Large intestine (tissue), 1 donor: ENCODE data around the gene NEFH. TPM values are rescaled to one million over a fixed set of nuclear protein-coding genes. Genes with fewer than 3 reads are reported as not detected.

Experiments
- polyA plus RNA-seq: library from polyadenylated mRNA; unstranded; fragments of 120-200 nt; gene quantifications from one replicate; pipeline ENCODE4 v1.2.1, GENCODE V29; 2013

NEFH gene
- polyA plus RNA-seq, 1 donor: 5.6 TPM

Other genes starting within 250 kb of the NEFH start
- 26.3 TPM for gene RHBDD3, start 212.2 kb upstream of the NEFH start, polyA plus RNA-seq
- 276 TPM for gene EWSR1, start 211.9 kb upstream of the NEFH start, polyA plus RNA-seq
- 6.1 TPM for gene GAS2L1, start 173.6 kb upstream of the NEFH start, polyA plus RNA-seq
- gene RASL10A, start 164.5 kb upstream of the NEFH start, polyA plus RNA-seq: 1.0 TPM
- gene AP1B1, start 91.6 kb upstream of the NEFH start, polyA plus RNA-seq: 60.6 TPM
- gene RFPL1, start 41.6 kb upstream of the NEFH start, polyA plus RNA-seq: 0.37 TPM
- gene THOC5, start 73.5 kb downstream of the NEFH start, polyA plus RNA-seq: 24.3 TPM
- 125 TPM for gene NIPSNAP1, start 100.9 kb downstream of the NEFH start, polyA plus RNA-seq
- gene NF2, start 123.4 kb downstream of the NEFH start, polyA plus RNA-seq: 12.1 TPM
- 5.2 TPM for gene CABP7, start 239.8 kb downstream of the NEFH start, polyA plus RNA-seq